HG02588 (cell line): ENCODE results near the gene RAB40AL.

Experiments used
- ATAC-seq: cut with Tn5 transposase; IDR thresholded peaks from one replicate; pipeline ENCODE4 v1.9.1; 2021; ENCODE audit warnings: mild to moderate bottlenecking, moderate library complexity; ENCODE audit not compliant: unreplicated experiment

The RAB40AL gene

DNA sequence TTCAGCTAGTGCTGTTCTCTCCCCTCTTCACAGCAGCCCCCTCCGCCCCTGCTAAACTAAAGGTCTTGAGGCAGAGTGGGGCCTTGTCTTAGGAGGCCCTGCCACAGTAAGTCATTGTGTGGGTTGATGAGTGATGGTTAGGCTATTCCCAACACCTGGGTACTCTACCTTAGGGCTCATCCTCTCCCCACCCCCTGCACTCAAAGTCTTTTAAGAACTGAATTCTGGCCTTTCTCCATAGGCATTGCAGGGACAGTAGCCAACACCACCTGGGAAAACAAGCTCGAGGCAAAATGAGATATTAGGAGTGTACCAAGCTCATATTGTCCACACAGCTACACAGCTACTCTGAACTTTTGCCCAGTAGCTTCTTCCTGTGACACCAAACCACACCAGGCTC, 42.5 kb downstream of the RAB40AL start:
- no peak for ATAC-seq

DNA sequence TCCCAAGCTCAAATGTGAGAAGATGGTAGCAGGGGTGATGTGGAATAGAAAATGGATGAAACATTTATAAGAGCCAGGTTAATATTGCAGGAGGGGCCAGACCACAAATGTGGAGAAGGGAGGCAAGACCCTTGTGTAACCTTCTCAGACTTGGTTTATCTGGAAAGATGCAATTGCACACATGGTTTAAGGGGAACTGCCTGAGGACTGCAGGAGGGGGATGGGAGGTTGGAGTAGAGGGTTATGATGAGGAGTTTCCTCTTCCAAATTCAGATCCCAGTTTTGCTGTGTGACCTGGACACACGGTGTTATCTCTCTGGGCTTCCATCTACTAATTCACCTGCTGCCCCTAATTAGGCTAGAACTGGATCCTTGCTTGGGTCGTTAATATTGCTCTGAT, 46.1 kb downstream of the RAB40AL start:
- ATAC-seq: no peak

DNA sequence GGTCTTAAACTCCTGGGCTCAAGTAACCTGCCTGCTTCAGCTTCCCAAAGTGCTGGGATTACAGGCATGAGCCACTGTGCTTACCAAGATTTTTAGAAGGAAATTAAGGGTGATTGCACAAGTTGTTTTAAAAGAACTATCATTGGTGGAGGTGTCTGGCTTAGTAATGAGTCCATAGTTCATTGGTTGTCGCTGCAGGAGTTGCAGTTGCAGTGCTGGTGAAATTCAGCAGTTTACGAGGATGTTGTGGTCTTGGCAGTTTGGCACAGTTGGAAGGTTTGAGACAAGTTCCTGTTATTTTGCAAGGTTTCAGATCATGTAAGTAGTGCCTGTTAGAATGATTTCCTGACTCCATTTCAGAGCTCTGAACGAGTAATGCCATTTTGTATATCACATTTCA, 48.1 kb downstream of the RAB40AL start:
- no peak for ATAC-seq
